ENCODE measurements around the gene TCF25.

The TCF25 gene

DNA sequence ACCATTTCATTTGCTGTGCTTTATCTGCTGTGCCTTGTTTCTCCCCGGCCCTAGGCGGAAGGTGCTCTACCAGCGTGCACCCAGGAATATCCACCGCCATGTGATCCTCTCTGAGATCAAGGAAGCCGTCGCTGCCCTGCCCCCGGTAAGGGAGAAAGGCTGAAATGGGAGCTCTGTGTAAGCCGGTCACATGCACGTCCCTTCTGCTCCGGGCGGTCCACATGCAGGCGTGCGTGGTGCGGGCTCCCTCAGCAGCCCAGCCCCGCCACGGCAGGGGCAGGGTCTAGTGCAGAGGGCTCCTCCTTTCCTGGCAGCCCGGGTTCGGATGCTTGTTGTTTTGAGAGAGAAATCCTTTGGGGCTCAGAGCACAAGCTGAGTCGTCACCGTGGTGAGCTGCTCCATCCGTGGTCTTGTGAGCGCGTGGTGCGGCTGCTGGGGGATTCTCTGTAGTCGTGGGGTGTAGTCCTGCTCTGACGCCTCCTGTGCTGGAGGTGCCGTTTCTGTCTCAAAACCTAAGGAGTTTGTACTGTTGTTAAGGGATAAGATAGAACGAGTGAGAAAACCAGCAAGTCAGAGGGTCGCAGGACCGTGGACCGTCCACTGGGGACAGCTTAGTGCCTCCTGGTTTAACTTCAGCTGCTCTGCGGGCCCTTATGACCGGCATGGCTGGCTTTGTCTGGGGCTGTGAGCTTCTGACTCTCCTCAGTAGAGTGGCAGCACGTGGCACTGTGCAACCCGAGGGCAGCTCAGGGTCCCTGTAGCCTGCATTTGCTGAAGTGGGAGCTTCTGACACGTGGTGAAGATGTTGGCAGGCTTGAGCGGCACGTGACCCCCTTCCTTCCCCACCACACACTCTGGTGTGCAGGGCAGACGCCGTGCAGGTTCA is 33.0 kb downstream of the TCF25 start:
- POLR2A ChIA-PET, result interaction anchor here (0.5 to 1.1 kb wide), 3 partner anchors 15 to 65 kb away, joined by 3 read pairs; no protein-coding TSS in a partner anchor
- Histone ChIP-seq H3K27ac (ENCODE audit: extremely low read depth, low read depth, low read length) (0 out of 2 replicates have a peak overlapping the region, but pooled peaks have one; percentile 5), H3K4me1 (ENCODE audit: control insufficient read depth, insufficient read depth, low read length) (no peaks in the 10 kb centered on the region), H3K4me3 (ENCODE audit: low read depth, low read length) (no peak overlapping the region), H3K9me3 (ENCODE audit: control insufficient read depth, insufficient read depth, low read depth, low read length) (no peaks in the 10 kb centered on the region), H3K36me3 (ENCODE audit: control insufficient read depth in 2 of 2, insufficient read depth in 1 of 2, low read length in 2 of 2) (peaks cover 8 to 68% of the 10 kb centered on the region in 2 experiments; a peak in 2 of 3 replicates)
- TF ChIP-seq, protein P1, sequence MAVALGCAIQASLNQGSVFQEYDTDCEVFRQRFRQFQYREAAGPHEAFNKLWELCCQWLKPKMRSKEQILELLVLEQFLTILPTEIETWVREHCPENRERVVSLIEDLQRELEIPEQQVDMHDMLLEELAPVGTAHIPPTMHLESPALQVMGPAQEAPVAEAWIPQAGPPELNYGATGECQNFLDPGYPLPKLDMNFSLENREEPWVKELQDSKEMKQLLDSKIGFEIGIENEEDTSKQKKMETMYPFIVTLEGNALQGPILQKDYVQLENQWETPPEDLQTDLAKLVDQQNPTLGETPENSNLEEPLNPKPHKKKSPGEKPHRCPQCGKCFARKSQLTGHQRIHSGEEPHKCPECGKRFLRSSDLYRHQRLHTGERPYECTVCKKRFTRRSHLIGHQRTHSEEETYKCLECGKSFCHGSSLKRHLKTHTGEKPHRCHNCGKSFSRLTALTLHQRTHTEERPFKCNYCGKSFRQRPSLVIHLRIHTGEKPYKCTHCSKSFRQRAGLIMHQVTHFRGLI (tag by site-specific recombination; IDR thresholded peaks at IDR 0.05), result peak; percentile 91
- TF ChIP-seq ZNF146 (tag by site-specific recombination; IDR thresholded peaks at IDR 0.05), result no peak
- CTCF ChIA-PET, result interaction anchor here (0.6 to 1.0 kb wide), 2 partner anchors 9 to 201 kb away, joined by 4 to 5 read pairs; no protein-coding TSS in a partner anchor

DNA sequence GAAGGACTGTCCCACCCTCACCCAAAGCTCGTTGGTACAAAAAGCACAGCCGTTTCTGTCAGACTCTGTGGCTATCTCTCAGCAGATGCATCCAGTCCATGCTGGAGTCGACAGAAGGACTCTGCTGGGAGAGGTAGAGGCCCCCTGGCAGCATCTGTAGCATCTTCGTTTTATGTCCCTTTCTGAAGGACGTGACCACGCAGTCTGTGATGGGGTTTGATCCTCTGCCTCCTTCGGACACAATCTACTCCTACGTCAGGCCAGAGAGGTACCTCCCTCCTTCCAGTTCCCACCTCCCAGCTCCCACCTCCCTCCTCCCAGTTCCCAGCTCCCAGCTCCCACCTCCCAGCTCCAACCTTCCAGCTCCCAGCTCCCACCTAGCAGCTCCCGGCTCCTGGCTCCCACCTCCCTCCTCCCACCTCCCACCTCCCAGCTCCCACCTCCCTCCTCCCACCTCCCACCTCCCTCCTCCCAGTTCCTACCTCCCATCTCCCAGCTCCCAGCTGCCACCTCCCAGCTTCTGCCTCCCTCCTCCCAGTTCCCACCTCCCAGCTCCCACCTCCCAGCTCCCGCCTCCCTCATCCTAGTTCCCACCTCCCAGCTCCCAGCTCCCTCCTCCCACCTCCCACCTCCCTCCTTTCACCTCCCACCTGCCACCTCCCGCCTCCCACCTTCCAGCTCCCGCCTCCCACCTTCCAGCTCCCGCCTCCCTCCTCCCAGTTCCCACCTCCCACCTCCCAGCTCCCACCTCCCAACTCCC is 33.8 kb downstream of the TCF25 start:
- H3K9me3 ChIP-seq (ENCODE audit: control insufficient read depth, insufficient read depth, low read depth, low read length), result no peaks in the 10 kb centered on the region
- ChIA-PET CTCF (no interaction called here), POLR2A (interaction anchor here (0.5 to 1.6 kb wide), 5 partner anchors 15 to 1101 kb away, joined by 3 to 7 read pairs (median 3); no protein-coding TSS in a partner anchor)
- no peak overlapping the region for H3K27ac ChIP-seq (ENCODE audit: extremely low read depth, low read depth, low read length)
- H3K4me1 ChIP-seq (ENCODE audit: control insufficient read depth, insufficient read depth, low read length), result no peaks in the 10 kb centered on the region
- H3K36me3 ChIP-seq (ENCODE audit: control insufficient read depth in 2 of 2, insufficient read depth in 1 of 2, low read length in 2 of 2), result peaks cover 8 to 73% of the 10 kb centered on the region in 2 experiments; a peak in 2 of 3 replicates
- TF ChIP-seq ZNF274 (IDR thresholded peaks at IDR 0.05; ENCODE audit: low read length) (no peak), ZNF274 (tag by site-specific recombination; IDR thresholded peaks at IDR 0.05; ENCODE audit: borderline replicate concordance) (no peak)
- TF ChIP-seq, protein P2, sequence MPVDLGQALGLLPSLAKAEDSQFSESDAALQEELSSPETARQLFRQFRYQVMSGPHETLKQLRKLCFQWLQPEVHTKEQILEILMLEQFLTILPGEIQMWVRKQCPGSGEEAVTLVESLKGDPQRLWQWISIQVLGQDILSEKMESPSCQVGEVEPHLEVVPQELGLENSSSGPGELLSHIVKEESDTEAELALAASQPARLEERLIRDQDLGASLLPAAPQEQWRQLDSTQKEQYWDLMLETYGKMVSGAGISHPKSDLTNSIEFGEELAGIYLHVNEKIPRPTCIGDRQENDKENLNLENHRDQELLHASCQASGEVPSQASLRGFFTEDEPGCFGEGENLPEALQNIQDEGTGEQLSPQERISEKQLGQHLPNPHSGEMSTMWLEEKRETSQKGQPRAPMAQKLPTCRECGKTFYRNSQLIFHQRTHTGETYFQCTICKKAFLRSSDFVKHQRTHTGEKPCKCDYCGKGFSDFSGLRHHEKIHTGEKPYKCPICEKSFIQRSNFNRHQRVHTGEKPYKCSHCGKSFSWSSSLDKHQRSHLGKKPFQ (tag by site-specific recombination; IDR thresholded peaks at IDR 0.05), result peak; percentile 87
- no peak overlapping the region for H3K4me3 ChIP-seq (ENCODE audit: low read depth, low read length)

DNA sequence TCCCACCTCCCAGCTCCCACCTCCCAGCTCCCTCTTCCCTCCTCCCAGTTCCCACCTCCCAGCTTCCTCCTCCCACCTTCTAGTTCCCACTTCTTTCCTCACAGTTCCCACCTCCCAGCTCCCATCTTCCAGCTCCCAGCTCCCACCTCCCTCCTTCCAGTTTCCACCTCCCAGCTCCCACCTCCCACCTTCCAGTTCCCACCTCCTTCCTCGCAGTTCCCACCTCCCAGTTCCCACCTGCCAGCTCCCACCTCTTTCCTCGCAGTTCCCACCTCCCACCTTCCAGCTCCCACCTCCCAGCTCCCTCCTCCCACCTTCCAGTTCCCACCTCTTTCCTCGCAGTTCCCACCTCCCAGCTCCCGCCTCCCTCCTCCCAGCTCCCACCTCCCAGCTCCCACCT is 34.8 kb downstream of the TCF25 start:
- Histone ChIP-seq H3K4me1 (ENCODE audit: control insufficient read depth, insufficient read depth, low read length) (no peaks in the 10 kb centered on the region), H3K9me3 (ENCODE audit: control insufficient read depth, insufficient read depth, low read depth, low read length) (no peaks in the 10 kb centered on the region), H3K4me3 (ENCODE audit: low read depth, low read length) (no peak overlapping the region), H3K36me3 (ENCODE audit: control insufficient read depth in 2 of 2, insufficient read depth in 1 of 2, low read length in 2 of 2) (peaks cover 8 to 68% of the 10 kb centered on the region in 2 experiments; a peak in 2 of 3 replicates), H3K27ac (ENCODE audit: extremely low read depth, low read depth, low read length) (no peak overlapping the region)
- ChIA-PET CTCF (interaction anchor here (0.7 to 3.1 kb wide), 2 partner anchors 35 to 203 kb away, joined by 3 to 20 read pairs; partner anchors contain the start of gene TCF25), POLR2A (interaction anchor here (0.5 to 1.6 kb wide), 4 partner anchors 14 to 1102 kb away, joined by 3 to 7 read pairs (median 4); partner anchors contain the start of gene TCF25)
- TF ChIP-seq HOXD13 (CRISPR knock-in tag; IDR thresholded peaks at IDR 0.05; ENCODE audit: borderline replicate concordance) (no peak), EGR2 (tag by site-specific recombination; IDR thresholded peaks at IDR 0.05; ENCODE audit: low read depth) (peak; percentile 41; the same call in 1 of the 2 replicates), ZNF544 (tag by site-specific recombination; IDR thresholded peaks at IDR 0.05) (no peak), ZNF211 (tag by site-specific recombination; IDR thresholded peaks at IDR 0.05; ENCODE audit: low read depth) (no peak)
- TF ChIP-seq, protein P2 (tag by site-specific recombination; IDR thresholded peaks at IDR 0.05), result peak; percentile 100

Data from HEK293 (cell line).